Testis (tissue), 2 donors: Measurements from ENCODE around the gene GCLM.

ENCODE experiments used
- CTCF ChIP-seq, 3 experiments: fragments of 450-650 bp in 2 of 3; fragments of 200-600 bp in 1 of 3; sonication (generic) in 1 of 3; IDR thresholded peaks; one replicate each; pipeline ENCODE4 v1.5.1; 2016 to 2019; ENCODE audit warnings: antibody characterized with exemption in 3 of 3, mild to moderate bottlenecking in 2 of 3, moderate library complexity in 1 of 3
- POLR2A ChIP-seq: fragments of 450-650 bp; IDR thresholded peaks from one replicate; pipeline ENCODE4 v1.6.1; 2017; ENCODE audit warnings: antibody characterized with exemption, mild to moderate bottlenecking, moderate library complexity

- no peak for TF ChIP-seq CTCF (IDR thresholded peaks at IDR 0.05)
- TF ChIP-seq POLR2A, result no peak
Measured at GRCh38 chr1:93900723-93901504, 8.3 kb downstream of the GCLM start.
